GM19238 (cell line): ENCODE results near the gene CYGB.
"Not testable (repeated sequence)": the region's sequence is repeated elsewhere in the genome, so short reads cannot be mapped to it uniquely, and the experiment has no call there.

ENCODE experiments used
- DNase-seq: peaks from one replicate; pipeline ENCODE4 v3.0.0; 2011; ENCODE audit warnings: low spot score; ENCODE audit not compliant: insufficient read length

Gene CYGB

GRCh38 chr17:76524598-76525512, 12.7 kb downstream of the CYGB start:
- DNase-seq = no peak

GRCh38 chr17:76523084-76524037, 14.1 kb downstream of the CYGB start:
- DNase-seq = peak; percentile 73

- DNase-seq = not testable (repeated sequence)
Observed at GRCh38 chr17:76521683-76522082, 15.8 kb downstream of the CYGB start.

GRCh38 chr17:76521262-76521661, 16.2 kb downstream of the CYGB start:
- no peak for DNase-seq

DNA sequence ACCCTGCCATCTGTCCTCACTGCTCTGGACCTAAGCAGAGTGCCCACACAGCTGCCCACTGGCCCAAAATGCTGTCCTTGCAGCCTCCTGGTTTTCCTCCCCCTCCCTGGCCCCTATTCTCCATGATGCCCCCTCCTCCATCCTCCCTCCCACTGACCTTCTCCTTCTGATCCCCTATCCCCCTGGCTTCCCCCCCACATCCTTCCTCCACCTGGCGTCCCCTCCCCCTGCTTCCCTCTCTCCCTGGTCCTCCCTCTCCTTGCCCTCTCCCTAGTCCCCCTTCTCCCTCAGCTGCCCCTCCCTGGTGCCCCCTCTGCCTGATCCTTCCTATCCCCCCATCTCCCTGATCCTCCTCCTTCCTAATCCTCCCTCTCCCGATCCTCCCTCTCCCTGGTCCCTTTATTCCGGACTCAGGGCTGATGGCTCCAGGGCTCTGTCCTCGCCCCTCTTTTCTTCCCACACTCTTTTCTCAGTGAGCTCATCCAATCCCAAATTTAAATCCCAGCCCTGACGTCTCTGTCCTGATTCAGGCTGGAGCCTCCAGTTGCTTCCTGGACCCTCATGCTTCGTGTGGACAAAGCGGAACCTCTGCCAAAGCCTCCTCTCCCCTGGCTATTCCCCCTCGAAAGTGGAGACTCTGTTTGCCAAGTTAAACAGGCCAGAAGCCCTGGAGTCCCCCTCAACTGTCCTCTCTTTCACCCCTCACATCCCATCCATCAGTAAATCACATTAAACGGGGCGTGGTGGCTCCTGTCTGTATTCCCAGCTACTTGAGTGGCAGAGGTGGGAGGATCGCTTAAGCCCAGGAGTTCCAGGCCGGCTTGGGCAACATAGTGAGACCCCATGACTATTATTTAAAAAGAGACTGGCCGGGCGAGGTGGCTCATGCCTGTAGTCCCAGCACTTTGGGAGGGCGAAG, 18.2 kb downstream of the CYGB start:
- DNase-seq = no peak

DNA sequence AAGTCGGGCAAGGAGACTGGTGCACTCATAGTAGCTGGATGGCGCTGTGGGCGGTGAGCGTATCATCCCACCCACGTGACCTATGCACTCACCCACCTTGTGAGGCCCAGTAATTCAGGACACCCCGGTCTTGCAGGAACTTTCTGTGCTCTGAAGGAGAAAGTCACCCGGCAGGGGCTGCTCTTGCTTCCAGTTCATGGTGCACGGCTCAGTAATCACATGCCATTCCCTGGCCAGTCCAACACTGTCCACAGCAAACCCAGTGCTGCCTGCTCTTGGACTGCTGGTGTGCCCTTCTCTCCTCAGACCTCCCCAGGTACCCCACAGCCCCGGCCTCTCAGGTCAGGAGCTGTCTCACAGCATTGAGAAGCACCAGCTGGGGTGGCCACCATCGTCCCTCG, 19.9 kb downstream of the CYGB start:
- DNase-seq = no peak

DNA sequence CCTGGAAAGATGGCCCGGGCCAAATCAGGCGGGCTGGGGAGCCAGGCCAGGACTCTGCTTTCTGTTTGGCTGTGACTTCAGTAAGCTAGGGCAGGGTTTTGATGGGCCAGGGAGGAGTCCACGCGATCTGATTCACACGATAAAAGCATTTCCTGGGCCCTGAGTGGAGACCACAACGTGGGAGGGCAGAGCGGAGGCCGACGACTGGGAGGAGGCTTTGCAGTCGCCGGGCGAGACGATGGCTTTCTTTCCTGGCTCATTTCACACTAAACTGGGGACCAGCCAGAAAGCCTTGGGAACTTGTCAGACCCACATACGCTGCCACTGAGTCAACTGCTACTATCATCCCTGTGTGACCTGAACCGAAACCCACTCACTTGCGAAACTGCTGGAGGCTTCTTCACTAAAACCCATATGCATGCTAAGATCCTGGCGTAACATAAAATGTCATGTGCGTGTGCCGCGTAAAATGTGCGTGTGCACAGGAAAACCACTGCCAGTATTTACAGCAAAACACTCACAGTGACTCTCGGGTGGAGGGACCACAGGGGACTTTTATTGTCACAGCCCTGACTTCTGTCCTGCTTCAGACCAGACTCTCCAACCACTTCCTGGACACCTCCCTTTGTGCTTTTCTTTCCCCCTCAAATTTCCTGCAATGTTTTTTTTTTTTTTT, 22.1 kb downstream of the CYGB start:
- DNase-seq = no peak

GRCh38 chr17:76514355-76514754, 23.2 kb downstream of the CYGB start:
- DNase-seq = not testable (repeated sequence)

DNA sequence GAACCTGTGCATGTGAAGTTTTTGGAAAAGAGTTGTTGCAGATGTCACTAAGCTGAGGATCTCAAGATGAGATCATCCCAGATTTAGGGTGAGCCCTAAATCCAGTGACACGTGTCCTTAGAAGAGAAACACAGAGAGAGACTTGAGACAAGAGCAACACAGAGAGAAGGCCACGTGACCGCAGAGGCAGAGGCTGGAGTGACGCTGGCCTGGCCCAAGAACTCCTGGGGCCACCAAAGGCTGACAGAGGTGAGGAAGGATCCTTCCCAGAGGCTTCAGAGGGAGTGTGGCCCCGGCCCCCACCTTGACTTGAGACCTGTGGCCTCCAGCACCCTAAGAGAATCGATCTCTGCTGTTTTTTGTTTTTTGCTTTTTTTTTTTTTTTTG, 24.2 kb downstream of the CYGB start:
- no peak for DNase-seq

DNA sequence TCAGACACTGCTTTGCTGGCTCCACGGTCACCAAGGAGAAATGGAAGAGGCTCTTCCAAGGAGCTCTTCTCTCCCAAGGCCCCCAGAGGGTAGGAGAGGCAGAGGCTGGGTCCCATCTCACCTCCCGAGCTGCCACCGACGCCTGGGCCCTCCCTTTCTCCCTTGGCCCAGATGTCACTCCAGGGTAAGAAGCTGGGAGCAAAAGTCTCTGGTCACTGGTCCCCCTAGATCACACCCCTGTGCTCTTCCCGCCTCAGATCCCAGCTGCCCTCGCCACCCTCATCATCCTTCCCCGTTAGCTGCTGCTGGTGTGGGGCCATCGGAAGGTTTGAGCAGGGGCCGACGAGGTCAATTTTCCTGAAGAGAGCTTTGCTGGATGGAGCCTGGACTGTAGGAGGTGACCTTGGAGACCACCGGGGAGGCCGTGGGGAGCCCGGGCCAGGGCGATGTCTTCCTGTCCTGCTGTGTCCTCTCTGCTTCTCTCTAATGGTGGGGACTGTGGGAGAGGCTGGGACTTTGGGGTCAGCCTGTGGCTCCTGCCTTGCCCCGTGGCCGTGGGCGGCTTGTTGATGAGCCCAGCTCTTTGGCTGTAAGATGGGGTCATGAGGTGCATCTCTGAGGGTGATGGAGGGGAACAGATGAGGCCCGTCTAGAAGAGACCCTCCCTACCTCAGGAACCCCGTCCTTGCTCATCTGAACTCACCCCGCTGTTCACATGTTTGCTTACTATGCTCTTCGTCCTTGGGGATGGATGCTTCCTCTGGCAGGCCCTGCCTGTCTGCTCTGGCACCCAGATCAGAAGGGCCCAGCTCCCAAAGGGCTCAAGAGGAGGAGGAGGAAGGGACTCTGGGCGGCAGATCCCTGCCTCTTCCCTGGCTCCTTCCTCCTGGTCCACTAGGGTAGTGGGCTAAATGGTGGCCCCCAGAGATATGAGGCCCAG, 24.9 kb downstream of the CYGB start:
- DNase-seq = no peak

DNA sequence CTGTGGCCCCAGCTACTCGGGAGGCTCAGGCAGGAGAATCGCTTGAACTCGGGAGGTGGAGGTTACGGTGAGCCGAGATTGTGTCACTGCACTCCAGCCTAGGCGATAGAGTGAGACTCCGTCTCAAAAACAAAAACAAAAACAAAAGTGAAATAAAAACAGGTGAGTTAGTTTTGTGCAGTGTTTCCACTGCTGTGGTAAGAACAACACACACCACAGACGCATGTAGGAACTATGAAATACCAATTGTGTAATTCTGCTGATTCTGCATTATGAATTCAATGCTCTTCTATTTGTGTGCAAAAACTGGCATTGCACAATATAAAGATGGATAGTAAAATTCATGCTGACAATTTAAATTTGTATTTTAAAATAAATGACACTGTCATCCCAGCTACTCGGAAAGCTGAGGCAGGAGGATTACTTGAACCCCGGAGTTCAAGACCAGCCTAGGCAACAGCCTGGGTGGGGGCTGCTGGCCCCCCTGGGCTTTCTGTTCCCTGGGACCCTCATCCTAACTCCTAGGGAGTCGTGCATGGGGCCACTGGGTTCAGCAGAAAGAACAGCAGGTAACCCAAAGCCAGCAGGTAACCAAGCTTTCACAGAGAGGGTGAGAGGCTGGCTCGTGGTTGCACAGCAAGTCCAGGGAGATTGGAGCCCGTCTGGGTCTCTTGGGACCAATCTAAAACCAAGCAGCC, 25.7 kb downstream of the CYGB start:
- no peak for DNase-seq

DNA sequence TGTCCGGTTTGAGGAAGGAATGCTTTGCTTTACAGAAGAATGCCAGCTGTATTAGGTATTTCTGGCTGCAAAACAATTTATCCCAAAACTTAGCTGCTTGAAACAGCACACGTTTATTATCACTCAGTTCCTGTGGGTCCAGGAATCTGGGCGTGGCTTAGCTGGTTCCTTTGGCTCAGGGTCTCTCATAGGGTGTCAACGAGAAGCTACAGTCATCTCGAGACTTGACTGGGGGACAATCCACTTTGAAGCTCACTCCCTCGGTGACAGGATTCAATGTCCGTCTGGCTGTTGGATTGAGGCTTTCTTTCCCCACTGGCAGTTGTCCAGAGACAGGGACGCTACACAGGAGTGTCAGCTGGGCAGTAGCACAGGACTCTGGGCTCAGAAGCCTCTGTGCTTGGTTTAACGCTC, 26.7 kb downstream of the CYGB start:
- no peak for DNase-seq

DNA sequence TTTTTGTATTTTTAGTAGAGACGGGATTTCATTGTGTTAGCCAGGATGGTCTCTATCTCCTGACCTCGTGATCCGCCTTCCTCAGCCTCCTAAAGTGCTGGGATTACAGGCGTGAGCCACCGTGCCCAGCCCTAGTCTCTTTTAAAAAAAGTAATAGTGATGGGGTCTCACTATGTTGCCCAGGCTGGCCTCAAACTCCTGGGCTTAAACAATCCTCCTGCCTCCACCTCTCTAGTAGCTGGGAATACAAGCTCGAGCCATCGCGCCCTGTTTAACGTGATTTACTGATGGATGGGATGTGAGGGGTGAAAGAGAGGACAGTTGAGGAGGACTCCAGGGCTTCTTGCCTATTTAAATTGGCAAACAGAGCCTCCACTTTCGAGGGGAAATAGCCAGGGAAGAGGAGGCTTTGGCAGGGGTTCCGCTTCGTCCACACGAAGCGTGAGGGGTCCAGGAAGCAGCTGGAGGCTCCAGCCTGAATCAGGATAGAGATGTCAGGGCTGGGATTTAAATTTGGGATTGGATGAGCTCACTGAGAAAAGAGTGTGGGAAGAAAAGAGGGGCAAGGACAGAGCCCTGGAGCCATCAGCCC, 28.9 kb downstream of the CYGB start:
- not testable (repeated sequence) for DNase-seq

GRCh38 chr17:76506408-76507345, 30.8 kb downstream of the CYGB start:
- peak; percentile 82 for DNase-seq

GRCh38 chr17:76504117-76504516, 33.4 kb downstream of the CYGB start:
- DNase-seq = no peak

- no peak for DNase-seq
Observed at GRCh38 chr17:76502341-76503211, 34.9 kb downstream of the CYGB start.
